Natural killer cell (primary cell): ENCODE measurements around the gene TMEM151A. TPM values are rescaled to one million over a fixed set of nuclear protein-coding genes. Genes with fewer than 3 reads are reported as not detected.
A peak's percentile ranks its signal among the peaks of the same experiment; 100 is the strongest.

Source experiments
- ATAC-seq, 3 donors: fragments of 150-1000 bp in 2 of 3; fragments of 200-7000 bp in 1 of 3; cut with Tn5 transposase; 1 replicate in 1 of 3; 2 replicates in 2 of 3; pipeline ENCODE4 v1.10.0; 2021; ENCODE audit warnings: mild to moderate bottlenecking in 2 of 3, moderate library complexity in 2 of 3
- DNase-seq, 2 donors: peaks; one replicate each; pipeline versions ENCODE4 v3.0.0 to v3.0.0-alpha.2; 2013 to 2021; ENCODE audit warnings: mixed read lengths in 1 of 2
- H3K27ac ChIP-seq: one replicate; pipeline ENCODE4 v1.5.1; 2013; ENCODE audit warnings: mild to moderate bottlenecking, low read length
- H3K27me3 ChIP-seq: one replicate; pipeline ENCODE4 v1.6.1; 2013; ENCODE audit warnings: low read length; ENCODE audit not compliant: control insufficient read depth, insufficient read depth
- H3K36me3 ChIP-seq: one replicate; pipeline ENCODE4 v1.6.1; 2013; ENCODE audit warnings: low read length; ENCODE audit not compliant: control insufficient read depth, insufficient read depth
- H3K4me1 ChIP-seq: one replicate; pipeline ENCODE4 v1.6.1; 2013; ENCODE audit warnings: low read length; ENCODE audit not compliant: control insufficient read depth, insufficient read depth
- H3K4me3 ChIP-seq: one replicate; pipeline ENCODE4 v1.5.1; 2013; ENCODE audit warnings: low read length
- H3K9me3 ChIP-seq: one replicate; pipeline ENCODE4 v1.6.1; 2013; ENCODE audit warnings: low read length; ENCODE audit not compliant: control insufficient read depth, insufficient read depth
- H3K27ac Mint-ChIP-seq, 2 donors: one replicate each; pipeline ENCODE4 v1.8.0; 2022; ENCODE audit warnings: mild to moderate bottlenecking in 2 of 2, mixed read lengths in 2 of 2, moderate library complexity in 1 of 2
- H3K27me3 Mint-ChIP-seq, 2 donors: one replicate each; pipeline ENCODE4 v1.8.0; 2022; ENCODE audit warnings: low read depth in 2 of 2, mixed read lengths in 2 of 2
- H3K36me3 Mint-ChIP-seq: one replicate; pipeline ENCODE4 v1.8.0; 2022; ENCODE audit warnings: mixed read lengths
- H3K4me1 Mint-ChIP-seq, 2 donors: one replicate each; pipeline ENCODE4 v1.8.0; 2022; ENCODE audit warnings: mixed read lengths in 2 of 2
- H3K4me3 Mint-ChIP-seq: one replicate; pipeline ENCODE4 v1.8.0; 2022; ENCODE audit warnings: mild to moderate bottlenecking, moderate library complexity, mixed read lengths
- H3K9me3 Mint-ChIP-seq, 2 donors: one replicate each; pipeline ENCODE4 v1.8.0; 2022; ENCODE audit warnings: mixed read lengths in 2 of 2
- CTCF ChIP-seq: fragments of 200-600 bp; IDR thresholded peaks from one replicate; pipeline ENCODE4 v1.8.0; 2022; ENCODE audit warnings: antibody characterized with exemption
- WGBS: methylation state at CpG from one replicate; pipeline ENCODE4 v1.1.7; 2013; ENCODE audit warnings: missing lambda C conversion rate; ENCODE audit not compliant: insufficient coverage; 5-methylcytosine and 5-hydroxymethylcytosine counted together
- intact Hi-C: fragments of 100-400 bp; cut with micrococcal nuclease; formaldehyde crosslinking; loops from one replicate; pipeline ENCODE4 v1.14.2; 2022
- total RNA-seq, 4 donors: library from RNA; stranded (reverse); fragments of 120-200 nt in 1 of 4; gene quantifications; one replicate each; pipeline versions ENCODE4 v1.2.3 to v1.2.4, GENCODE V29; 2013 to 2022

Gene TMEM151A
- total RNA-seq, 3 donors from 2014 or later (not counting 1 experiment from before 2014, with no cell fraction given) = not detected

GRCh38 chr11:66284526-66285078 lies 7.1 kb upstream of the TMEM151A start:
- Mint-ChIP-seq H3K4me1 (peaks cover 15 to 54% of the 10 kb centered on the region in 2 donors), H3K27ac (peak overlapping the region in 1 of 2 donors; percentile 71), H3K27me3 (peaks cover 3 to 14% of the 10 kb centered on the region in 2 donors), H3K4me3 (no peak overlapping the region), H3K9me3 (no peaks in the 10 kb centered on the region), H3K36me3 (no peaks in the 10 kb centered on the region)
- intact Hi-C loops = no loop called here
- no peak for TF ChIP-seq CTCF
- H3K27me3 ChIP-seq = peaks cover 5% of the 10 kb centered on the region
- DNase-seq = no peak
- WGBS = 96% methylated on average over 16 of the region's 16 CpGs
- H3K9me3 ChIP-seq = no peaks in the 10 kb centered on the region
- no peak for ATAC-seq
- no peak overlapping the region for H3K4me3 ChIP-seq
- peaks cover 3% of the 10 kb centered on the region for H3K36me3 ChIP-seq
- no peak overlapping the region for H3K27ac ChIP-seq
- peaks cover 38% of the 10 kb centered on the region for H3K4me1 ChIP-seq

DNA sequence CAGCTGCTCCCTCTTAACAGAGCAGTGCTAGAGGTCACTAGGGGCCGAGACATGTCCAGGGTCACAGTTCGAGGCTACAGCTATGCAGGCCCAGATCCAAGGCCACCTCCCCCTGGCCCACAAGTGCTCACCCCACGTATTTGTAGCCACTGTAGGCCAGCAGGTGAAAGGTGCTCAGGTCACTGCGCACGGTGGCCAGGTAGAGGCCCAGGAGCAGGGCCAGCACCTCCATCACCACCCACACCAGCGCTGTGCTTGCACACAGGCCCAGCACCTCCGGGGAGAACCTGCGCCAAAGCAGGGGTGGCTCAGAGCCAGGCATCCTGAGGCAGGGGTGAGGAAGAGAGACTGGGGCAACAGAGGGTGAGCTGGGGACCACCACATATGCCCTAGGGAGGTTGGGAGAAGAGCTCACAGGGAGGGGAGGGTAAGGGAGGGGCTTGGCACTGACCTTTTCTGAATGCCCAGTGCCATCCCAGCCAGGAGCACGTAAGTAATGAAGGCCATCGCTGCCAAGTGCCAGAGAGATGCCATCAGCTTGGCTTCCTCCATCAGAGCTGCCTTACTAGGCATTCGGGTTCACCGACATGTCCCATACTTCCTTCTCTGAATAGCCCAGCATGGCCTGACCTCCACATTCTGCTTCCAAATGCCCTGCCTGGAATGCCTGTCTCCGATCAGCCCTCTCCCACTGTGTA lies 6.3 kb upstream of the TMEM151A start:
- no peak for TF ChIP-seq CTCF

GRCh38 chr11:66286699-66287098 lies 5.0 kb upstream of the TMEM151A start:
- Mint-ChIP-seq H3K27ac (peak overlapping the region in 1 of 2 donors; percentile 89), H3K27me3 (peaks cover 12 to 14% of the 10 kb centered on the region in 2 donors), H3K36me3 (no peaks in the 10 kb centered on the region), H3K4me1 (peaks cover 24 to 54% of the 10 kb centered on the region in 2 donors), H3K4me3 (peak overlapping the region; percentile 28), H3K9me3 (no peaks in the 10 kb centered on the region)
- Histone ChIP-seq H3K27me3 (peaks cover 4% of the 10 kb centered on the region), H3K27ac (no peak overlapping the region), H3K36me3 (peaks cover 3% of the 10 kb centered on the region), H3K4me3 (no peak overlapping the region), H3K4me1 (peaks cover 46% of the 10 kb centered on the region), H3K9me3 (no peaks in the 10 kb centered on the region)
- TF ChIP-seq CTCF = no peak
- DNase-seq (no peak), ATAC-seq (no peak)
- intact Hi-C loops = no loop called here
- WGBS = 97% methylated on average over 5 of the region's 5 CpGs

More for the DNA sequence above, 6.3 kb upstream of the TMEM151A start:
- Histone ChIP-seq H3K9me3 (no peaks in the 10 kb centered on the region), H3K27ac (no peak overlapping the region), H3K4me3 (no peak overlapping the region), H3K27me3 (no peaks in the 10 kb centered on the region), H3K4me1 (peaks cover 45% of the 10 kb centered on the region), H3K36me3 (peaks cover 3% of the 10 kb centered on the region)
- 98% methylated on average over 12 of the region's 13 CpGs for WGBS
- no peak overlapping the region for H3K4me3 Mint-ChIP-seq
- ATAC-seq = no peak
- H3K4me1 Mint-ChIP-seq = peaks cover 21 to 59% of the 10 kb centered on the region in 2 donors
- no peak for DNase-seq
- H3K36me3 Mint-ChIP-seq = no peaks in the 10 kb centered on the region
- intact Hi-C loops = no loop called here
- H3K27ac Mint-ChIP-seq = peak overlapping the region in 1 of 2 donors; percentile 24
- peaks cover 3 to 16% of the 10 kb centered on the region in 2 donors for H3K27me3 Mint-ChIP-seq
- H3K9me3 Mint-ChIP-seq = no peaks in the 10 kb centered on the region
